GM21786 (cell line): Measurements from ENCODE around the gene PPP1R9A.

ENCODE experiments used
- ATAC-seq: cut with Tn5 transposase; IDR thresholded peaks from one replicate; pipeline ENCODE4 v1.9.1; 2021; ENCODE audit not compliant: unreplicated experiment

PPP1R9A gene

DNA sequence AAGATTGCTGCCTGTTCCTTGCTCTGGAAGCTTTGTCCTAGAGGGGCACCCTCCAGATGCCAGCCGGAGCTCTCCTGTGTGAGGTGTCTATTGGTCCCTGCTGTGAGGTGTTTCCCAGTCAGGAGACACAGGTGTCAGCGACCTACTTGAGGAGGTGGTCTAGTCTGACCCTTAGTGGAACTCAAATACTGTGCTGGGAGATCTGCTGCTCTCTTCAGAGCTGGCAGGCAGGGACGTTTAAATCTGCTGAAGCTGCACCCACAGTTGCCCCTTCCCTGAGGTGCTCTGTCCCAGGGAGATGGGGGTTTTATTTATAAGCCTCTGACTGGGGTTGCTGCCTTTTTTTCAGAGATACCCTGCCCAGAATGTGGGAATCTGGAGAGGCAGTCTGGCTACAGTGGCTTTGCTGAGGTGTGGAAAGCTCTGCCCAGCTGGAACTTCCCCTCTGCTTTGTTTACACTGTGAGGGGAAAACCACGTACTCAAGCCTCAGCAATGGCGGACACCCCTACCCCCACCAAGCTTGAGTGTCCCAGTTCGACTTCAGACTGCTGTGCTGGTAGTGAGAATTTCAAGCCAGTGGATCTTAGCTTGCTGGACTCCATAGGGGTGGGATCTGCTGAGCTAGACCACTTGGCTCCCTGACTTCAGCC, 119.2 kb downstream of the PPP1R9A start:
- no peak for ATAC-seq

DNA sequence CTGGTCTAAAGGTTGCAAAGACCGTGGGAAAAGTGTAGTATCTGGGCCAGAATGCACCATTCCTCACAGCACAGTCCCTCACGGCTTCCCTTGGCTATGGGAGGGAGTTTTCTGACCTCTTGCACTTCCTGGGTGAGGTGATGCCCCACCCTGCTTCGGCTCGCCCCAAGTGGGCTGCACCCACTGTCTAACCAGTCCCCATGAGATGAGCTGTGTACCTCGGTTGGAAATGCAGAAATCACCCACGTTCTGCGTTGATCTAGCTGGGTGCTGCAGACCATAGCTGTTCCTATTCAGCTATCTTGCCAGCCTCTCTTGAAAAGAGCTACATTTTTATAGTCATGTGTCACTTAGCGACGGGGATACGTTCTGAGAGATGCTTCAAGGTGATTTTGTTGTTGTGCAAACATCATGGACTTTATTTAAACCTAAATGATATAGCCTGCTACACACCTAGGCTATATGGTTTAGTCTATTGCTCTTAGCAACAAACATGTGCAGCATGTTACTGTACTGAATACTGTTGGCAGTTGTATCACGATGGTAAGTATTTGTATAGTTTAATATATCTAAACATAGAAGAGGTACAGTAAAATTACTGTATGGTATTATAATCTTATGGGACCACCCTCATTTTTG, 120.0 kb downstream of the PPP1R9A start:
- no peak for ATAC-seq

GRCh38 chr7:95028683-95029082, 121.3 kb downstream of the PPP1R9A start:
- no peak for ATAC-seq

DNA sequence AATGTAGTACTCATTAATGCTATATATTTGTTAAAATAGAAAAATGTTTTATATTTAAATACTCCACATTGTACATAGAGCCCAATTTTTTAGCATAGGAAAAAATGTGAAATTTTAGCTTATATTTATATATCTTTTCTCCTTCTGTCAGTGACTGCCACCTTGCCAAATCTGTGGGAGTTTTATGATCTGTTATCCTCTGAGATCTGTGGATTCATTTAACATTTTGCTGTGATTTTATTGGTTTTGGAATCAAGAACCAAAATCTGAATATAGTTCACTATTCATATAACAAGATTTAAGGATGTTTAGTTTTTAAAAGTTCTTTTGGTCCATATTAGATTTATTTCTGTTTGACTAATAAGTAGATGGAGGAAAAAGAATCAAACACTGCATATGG, 127.9 kb downstream of the PPP1R9A start:
- ATAC-seq: no peak

GRCh38 chr7:95041031-95041430, 133.6 kb downstream of the PPP1R9A start:
- no peak for ATAC-seq

- no peak for ATAC-seq
Measured at GRCh38 chr7:95045236-95045923, 138.0 kb downstream of the PPP1R9A start.

- ATAC-seq: no peak
Measured at GRCh38 chr7:95046494-95047240, 139.3 kb downstream of the PPP1R9A start.

DNA sequence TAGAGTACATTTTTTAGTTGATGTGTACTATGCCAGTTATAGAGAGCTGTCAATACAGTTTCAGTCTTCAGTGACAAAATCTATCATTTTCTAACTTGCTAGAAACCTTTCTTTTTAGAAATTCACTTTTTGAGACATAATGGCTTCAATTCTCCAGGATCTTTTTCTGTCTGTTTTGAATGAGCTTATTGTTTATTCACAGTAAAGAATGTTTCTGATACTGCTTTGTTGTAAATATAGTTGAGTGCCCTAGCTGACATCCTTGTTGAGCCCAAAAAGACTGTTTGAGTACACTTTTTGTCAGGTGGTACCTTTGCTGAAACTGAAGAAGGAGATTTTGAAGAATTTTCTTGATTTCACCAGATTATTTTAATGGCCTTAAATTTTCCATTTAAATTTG, 139.9 kb downstream of the PPP1R9A start:
- no peak for ATAC-seq

GRCh38 chr7:95052566-95053094, 145.2 kb downstream of the PPP1R9A start:
- no peak for ATAC-seq

GRCh38 chr7:95054386-95054785, 147.0 kb downstream of the PPP1R9A start:
- ATAC-seq: no peak

GRCh38 chr7:95055295-95055694, 147.9 kb downstream of the PPP1R9A start:
- no peak for ATAC-seq

DNA sequence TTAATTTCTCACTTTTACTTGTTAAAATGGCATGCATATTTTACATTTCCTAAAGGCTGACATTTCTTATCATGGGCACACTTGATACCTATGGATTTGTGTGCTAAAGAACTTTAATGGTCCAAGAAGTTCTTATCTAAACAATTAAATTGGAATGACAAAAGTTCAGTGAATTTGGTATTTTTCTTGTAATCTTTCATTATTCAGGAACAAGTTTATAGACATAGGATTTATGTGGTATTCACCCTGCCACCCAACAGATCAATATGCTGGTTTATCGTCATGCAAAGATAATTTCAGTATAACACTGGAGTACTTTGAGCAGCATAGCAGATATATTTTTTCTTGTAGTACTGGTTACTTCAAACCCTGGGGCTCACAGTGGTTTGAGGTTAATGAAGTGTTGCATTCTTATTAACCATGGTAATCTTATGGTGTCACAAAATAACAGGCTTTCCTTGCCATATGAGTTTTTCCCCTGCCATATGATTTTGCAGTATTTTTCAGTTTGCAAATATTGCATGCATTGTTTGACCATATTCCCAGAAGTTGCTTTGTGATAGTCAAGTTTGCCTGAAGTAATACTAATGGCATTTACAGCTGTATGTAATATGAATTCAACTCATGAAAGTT, 148.8 kb downstream of the PPP1R9A start:
- ATAC-seq: no peak

- ATAC-seq: no peak
Measured at GRCh38 chr7:95056901-95057300, 149.5 kb downstream of the PPP1R9A start.

DNA sequence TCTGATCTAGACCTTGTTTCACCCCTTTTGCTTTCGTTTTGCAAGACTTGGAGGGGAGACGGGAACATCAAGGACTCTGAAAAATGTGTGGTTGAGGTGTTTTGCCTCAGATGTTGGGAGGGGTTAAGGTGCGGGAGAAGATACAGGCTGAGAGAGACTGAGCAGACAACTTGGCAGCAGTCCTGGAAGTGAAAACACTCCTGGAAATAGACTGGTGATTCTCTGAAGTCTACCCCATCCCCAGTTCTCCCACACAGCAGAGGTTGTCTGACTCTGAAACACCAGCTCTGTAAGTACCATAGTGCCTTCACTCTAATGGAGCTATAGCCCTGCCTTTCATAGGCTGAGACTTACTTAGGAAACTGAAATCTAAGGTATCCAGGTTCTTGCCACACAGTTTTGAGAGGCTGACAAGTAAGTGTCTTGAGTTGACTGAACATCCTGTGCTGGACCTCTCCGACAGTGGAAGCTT, 152.5 kb downstream of the PPP1R9A start:
- no peak for ATAC-seq

DNA sequence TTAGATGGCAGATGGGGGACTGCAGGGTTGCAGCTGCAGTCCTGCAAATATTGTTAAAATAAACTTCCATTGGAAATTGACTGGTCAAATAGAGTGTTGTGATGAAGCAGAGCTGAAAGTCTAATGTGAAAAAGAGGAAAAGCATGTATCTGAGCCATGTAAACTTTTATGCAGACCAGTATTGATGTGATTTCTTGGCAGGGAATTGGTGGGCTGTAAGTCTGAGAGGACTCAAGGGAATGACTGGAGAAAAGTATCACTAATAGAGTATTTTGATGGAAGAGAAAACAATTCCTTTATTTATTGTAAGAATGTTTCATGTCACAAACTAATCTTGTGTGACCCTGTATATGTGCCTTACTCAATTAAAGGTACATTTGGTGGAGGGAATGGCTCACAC, 155.5 kb downstream of the PPP1R9A start:
- no peak for ATAC-seq

- ATAC-seq: no peak
Measured at GRCh38 chr7:95066737-95067530, 159.5 kb downstream of the PPP1R9A start.

- no peak for ATAC-seq
Measured at GRCh38 chr7:95088536-95089215, 181.3 kb downstream of the PPP1R9A start.

- no peak for ATAC-seq
Measured at GRCh38 chr7:95089414-95090315, 182.3 kb downstream of the PPP1R9A start.
